Epithelial cell of proximal tubule (primary cell): ENCODE measurements around the gene RADIL. TPM values are rescaled to one million over a fixed set of nuclear protein-coding genes. Genes with fewer than 3 reads are reported as not detected.
A peak's percentile ranks its signal among the peaks of the same experiment; 100 is the strongest.

ENCODE experiments used
- DNase-seq: peaks from one replicate; pipeline ENCODE4 v3.0.0-alpha.2; 2011; ENCODE audit warnings: low read depth
- H3K4me3 ChIP-seq: 2 replicates; pipeline ENCODE4 v1.5.1; 2011; ENCODE audit warnings: low read depth, mild to moderate bottlenecking, low read length
- total RNA-seq: library from RNA; depleted of rRNA; stranded (reverse); fragments of >200 nt; gene quantifications from 2 replicates; pipeline ENCODE4 v1.2.3, GENCODE V29; 2015
- TF ChIP-seq, protein P1 (sequence below): conservative IDR thresholded peaks from 2 replicates; pipeline ENCODE4 v1.5.1; 2012; ENCODE audit warnings: low read depth, mild to moderate bottlenecking, low read length

The RADIL gene
- total RNA-seq, 1 donor from 2014 or later = 2.4 TPM

DNA sequence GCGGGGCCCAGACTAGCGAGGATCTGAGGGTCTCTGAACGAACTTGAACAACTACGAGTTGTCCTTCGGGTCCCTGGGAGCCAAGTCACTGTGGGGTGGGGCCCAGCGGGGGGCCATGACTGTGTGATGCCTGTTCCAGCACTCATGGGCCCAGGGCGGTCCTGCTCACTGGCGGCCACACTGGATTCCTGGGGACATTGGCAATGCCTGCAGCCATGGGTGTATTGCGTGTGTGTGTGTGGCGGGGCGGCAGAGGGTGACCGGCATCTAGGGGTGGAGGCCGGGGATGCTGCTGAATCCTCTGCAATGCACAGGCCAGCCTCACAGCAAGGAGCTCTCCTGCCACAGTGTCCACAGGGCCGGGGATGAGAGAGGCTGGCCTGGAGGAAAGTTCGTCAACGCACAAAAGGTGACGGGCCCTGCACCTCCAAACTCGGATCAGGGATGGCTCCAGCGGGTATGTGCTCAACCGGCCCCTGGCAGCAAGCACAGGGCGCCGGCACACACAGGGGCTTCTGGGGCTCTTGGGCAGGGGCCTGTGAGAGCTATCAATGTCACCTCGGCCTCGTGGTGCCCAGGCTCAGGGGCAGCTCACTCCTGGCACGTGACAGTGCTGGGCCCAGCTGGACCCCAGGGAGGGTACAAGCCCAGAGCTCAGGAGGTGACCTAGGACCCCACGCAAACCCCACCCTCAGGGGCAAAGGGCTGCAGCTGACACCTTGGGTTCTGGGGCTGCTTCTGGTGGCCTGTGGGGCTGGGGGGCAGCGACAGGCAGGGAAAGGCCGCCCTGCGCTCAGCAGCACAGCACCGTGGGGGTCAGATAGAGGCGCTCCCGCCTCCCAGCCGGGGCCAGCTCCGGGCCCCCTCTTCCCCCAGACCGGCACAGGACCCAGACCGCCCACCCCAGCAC, 49.6 kb downstream of the RADIL start:
- no peak for DNase-seq
- no peak overlapping the region for H3K4me3 ChIP-seq
- TF ChIP-seq, protein P1, sequence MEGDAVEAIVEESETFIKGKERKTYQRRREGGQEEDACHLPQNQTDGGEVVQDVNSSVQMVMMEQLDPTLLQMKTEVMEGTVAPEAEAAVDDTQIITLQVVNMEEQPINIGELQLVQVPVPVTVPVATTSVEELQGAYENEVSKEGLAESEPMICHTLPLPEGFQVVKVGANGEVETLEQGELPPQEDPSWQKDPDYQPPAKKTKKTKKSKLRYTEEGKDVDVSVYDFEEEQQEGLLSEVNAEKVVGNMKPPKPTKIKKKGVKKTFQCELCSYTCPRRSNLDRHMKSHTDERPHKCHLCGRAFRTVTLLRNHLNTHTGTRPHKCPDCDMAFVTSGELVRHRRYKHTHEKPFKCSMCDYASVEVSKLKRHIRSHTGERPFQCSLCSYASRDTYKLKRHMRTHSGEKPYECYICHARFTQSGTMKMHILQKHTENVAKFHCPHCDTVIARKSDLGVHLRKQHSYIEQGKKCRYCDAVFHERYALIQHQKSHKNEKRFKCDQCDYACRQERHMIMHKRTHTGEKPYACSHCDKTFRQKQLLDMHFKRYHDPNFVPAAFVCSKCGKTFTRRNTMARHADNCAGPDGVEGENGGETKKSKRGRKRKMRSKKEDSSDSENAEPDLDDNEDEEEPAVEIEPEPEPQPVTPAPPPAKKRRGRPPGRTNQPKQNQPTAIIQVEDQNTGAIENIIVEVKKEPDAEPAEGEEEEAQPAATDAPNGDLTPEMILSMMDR = no peak

DNA sequence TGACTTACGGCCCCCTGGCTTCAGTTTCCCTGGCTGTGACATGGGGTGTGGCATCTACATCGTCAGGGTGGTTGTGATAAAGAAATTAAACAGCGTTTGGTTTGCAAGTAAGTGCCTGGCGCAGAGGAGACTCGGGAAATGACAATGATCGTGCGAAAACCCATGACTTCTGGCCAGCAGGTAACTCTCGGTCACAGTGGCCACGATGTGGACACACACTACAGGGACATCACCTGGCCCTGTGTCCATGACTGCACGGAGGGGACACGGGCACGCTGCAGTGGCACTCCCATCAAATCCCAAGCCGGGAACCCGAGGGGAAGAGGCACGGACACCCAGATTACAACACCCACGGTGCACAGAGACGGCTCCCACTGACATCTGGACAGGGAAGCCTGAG, 50.3 kb downstream of the RADIL start:
- DNase-seq = no peak
- TF ChIP-seq, protein P1 = no peak
- H3K4me3 ChIP-seq = no peak overlapping the region

DNA sequence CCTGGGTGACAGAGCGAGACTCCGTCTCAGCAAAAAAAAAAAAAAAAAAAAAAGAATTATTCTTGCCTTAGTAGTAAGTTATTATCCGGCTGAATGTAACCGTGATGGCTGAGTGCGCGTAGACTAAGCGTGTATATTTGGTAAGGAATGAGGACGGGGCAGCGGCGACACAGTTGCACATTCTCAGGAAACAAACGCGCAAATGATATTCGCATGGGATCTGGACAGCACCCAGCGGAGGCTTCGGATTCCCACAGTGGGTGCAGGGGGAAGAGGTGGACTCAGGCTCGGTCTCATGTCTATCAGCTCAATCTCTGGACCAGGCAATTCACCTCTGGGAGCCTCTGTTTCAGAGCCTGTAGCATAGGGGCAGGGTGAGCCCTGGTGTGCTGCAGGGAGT, 50.8 kb downstream of the RADIL start:
- H3K4me3 ChIP-seq = no peak overlapping the region
- no peak for DNase-seq
- TF ChIP-seq, protein P1 = no peak

DNA sequence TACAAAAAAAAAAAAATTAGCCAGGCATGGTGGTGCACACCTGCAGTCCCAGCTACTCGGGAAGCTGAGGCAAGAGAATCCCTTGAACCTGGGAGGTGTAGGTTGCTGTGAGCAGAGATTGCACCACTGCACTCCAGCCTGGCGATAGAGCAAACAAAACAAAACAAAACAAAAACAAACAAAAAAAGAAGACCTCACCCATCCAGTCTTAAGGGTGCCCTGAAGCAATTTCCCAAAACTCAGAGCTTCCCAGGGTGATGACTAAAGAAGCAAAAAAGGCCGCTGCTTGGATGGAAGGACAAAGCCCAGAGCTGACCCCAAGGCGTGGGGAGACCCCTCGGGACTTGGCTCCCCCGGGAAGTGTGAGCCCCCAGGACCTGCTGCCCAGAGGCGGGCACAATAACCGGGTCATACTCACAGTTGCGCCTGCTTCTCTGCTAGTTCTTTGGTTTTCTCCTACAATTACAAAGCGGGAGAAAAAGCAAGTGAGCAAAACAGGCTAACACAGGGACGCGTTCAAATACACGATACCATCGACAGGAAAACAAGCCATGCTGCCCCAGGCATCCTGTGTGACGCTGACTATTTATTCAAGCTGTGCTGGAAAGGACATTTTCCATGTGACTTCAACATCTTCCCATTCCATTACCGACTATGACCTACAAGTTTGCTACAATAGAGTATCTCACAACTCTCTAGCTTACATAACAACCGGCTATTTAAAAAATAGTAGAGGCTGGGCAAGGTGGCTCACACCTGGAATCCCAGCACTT, 51.6 kb downstream of the RADIL start:
- DNase-seq = no peak
- H3K4me3 ChIP-seq = no peak overlapping the region
- TF ChIP-seq, protein P1 = no peak

DNA sequence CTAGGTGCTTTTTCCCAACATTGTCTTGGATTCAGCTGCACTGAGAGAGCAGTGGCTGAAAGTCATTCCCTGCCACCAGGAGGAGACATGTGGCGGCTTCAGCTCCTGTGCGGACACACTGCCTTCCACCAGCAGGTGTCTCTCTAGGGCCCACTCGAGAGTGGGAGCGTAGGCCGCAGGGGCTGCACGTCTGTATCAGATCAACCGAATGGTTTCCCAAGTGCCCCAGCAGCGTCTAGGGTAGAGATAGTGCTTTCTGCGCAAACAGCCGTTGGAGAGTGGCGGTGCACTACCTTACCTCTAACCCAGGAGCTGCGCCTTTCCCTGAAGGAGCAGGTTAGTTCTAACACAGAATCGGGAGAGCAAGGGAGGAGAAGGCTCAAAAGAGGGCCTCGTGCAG, 53.3 kb downstream of the RADIL start:
- H3K4me3 ChIP-seq = no peak overlapping the region
- DNase-seq = no peak
- TF ChIP-seq, protein P1 = peak; percentile 100

DNA sequence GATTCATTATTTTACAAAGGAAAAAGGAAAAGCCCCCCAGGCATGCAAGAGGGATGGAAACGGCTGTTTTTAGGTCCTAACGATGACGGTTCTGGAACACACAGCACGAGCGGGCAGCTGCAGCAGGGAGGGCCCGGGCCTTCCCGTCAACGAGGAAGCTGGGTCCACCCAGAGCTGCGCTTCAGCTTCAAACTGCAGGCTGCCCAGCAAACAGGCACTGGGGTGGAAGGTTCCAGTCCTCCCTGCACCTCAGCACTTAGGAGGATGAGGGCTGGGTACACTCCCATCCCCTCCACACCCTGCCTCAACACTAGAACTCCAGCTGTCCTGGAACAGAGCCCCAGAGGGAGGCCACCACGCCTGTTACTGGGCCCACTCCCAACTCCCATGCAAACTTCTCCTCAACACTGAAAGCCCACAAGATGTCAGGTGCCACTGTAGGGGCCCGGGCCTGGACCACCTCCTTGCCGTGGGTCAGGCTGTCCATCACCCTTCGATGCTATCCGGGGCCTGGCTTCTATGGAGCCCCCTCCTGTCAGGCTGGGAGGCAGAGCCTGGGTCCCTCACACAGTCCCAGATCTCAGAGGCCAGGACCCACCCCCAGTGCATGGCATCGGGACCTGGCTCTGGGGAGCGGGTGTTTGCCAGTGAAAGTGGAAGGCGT, 54.7 kb downstream of the RADIL start:
- TF ChIP-seq, protein P1 = no peak
- no peak for DNase-seq
- H3K4me3 ChIP-seq = no peak overlapping the region
